ENCODE measurements around the gene HRH4.

Gene HRH4

GRCh38 chr18:24427484-24427883 lies 33.0 kb upstream of the HRH4 start:
- Histone ChIP-seq H2BK120ac (ENCODE audit: low read depth, low read length) (no peak overlapping the region), H4K91ac (ENCODE audit: low read depth, low read length, poor library complexity) (no peak overlapping the region), H3K4me1 (ENCODE audit: control insufficient read depth in 2 of 2, insufficient read depth in 1 of 2, low read depth in 1 of 2, low read length in 2 of 2) (no peaks in the 10 kb centered on the region), H3K18ac (ENCODE audit: low read length) (no peak overlapping the region), H3K9ac (ENCODE audit: low read depth, low read length, poor library complexity) (no peak overlapping the region), H3K23ac (ENCODE audit: low read depth, low read length, poor library complexity) (no peak overlapping the region), H3K4me2 (ENCODE audit: insufficient read depth, low read length, poor library complexity, severe bottlenecking) (peak overlapping the region; percentile 67), H2BK15ac (ENCODE audit: low read length) (no peak overlapping the region), H3K14ac (ENCODE audit: low read length) (no peak overlapping the region), H3K9me3 (replicated peaks in 1 of 2; ENCODE audit: control insufficient read depth in 2 of 2, insufficient read depth in 1 of 2, low read depth in 1 of 2, low read length in 2 of 2) (no peaks in the 10 kb centered on the region), H3K27me3 (ENCODE audit: control insufficient read depth in 3 of 3, insufficient read depth in 3 of 3, low read depth in 1 of 3, low read length in 3 of 3) (peaks cover 0 to 12% (median 0%) of the 10 kb centered on the region in 3 experiments), H4K8ac (ENCODE audit: low read depth, low read length) (no peak overlapping the region), H3K27ac (replicated peaks; ENCODE audit: low read length) (no peak overlapping the region), H2BK5ac (ENCODE audit: low read length) (no peak overlapping the region), H3K4ac (ENCODE audit: low read length) (no peak overlapping the region), H2AK5ac (ENCODE audit: low read depth, low read length) (no peak overlapping the region), H3K79me1 (ENCODE audit: low read depth, low read length) (no peaks in the 10 kb centered on the region), H2BK12ac (ENCODE audit: low read length) (no peak overlapping the region), H3K4me3 (ENCODE audit: low read length in 2 of 2) (peak overlapping the region; percentile 53 to 75), H3K36me3 (replicated peaks in 1 of 2; ENCODE audit: control insufficient read depth in 2 of 2, insufficient read depth in 2 of 2, low read length in 2 of 2) (peaks cover 4 to 36% of the 10 kb centered on the region in 2 donors), H2AFZ (ENCODE audit: low read length) (peak overlapping the region; percentile 91)
- WGBS, 2 donors (ENCODE audit: extremely low coverage in 2 of 2, insufficient read length in 2 of 2, insufficient replicate concordance in 1 of 2), result no CpG with 5 or more reads among the region's 3 CpGs
- DNase-seq (ENCODE audit: low spot score), result no peak

GRCh38 chr18:24428709-24429108 lies 31.7 kb upstream of the HRH4 start:
- peaks cover 6 to 41% of the 10 kb centered on the region in 2 donors for H3K36me3 ChIP-seq (replicated peaks in 1 of 2; ENCODE audit: control insufficient read depth in 2 of 2, insufficient read depth in 2 of 2, low read length in 2 of 2)
- H2BK120ac ChIP-seq (ENCODE audit: low read depth, low read length), result no peak overlapping the region
- H2BK12ac ChIP-seq (ENCODE audit: low read length), result no peak overlapping the region
- no peak overlapping the region for H3K14ac ChIP-seq (ENCODE audit: low read length)
- no peak overlapping the region for H2AFZ ChIP-seq (ENCODE audit: low read length)
- no peak overlapping the region for H4K91ac ChIP-seq (ENCODE audit: low read depth, low read length, poor library complexity)
- H3K27me3 ChIP-seq (ENCODE audit: control insufficient read depth in 3 of 3, insufficient read depth in 3 of 3, low read depth in 1 of 3, low read length in 3 of 3), result peaks cover 0 to 2% (median 0%) of the 10 kb centered on the region in 3 experiments
- H2BK5ac ChIP-seq (ENCODE audit: low read length), result no peak overlapping the region
- H4K8ac ChIP-seq (ENCODE audit: low read depth, low read length), result no peak overlapping the region
- DNase-seq (ENCODE audit: low spot score), result no peak
- H3K4me1 ChIP-seq (ENCODE audit: control insufficient read depth in 2 of 2, insufficient read depth in 1 of 2, low read depth in 1 of 2, low read length in 2 of 2), result no peaks in the 10 kb centered on the region
- H3K4me2 ChIP-seq (ENCODE audit: insufficient read depth, low read length, poor library complexity, severe bottlenecking), result no peak overlapping the region
- no peak overlapping the region for H2BK15ac ChIP-seq (ENCODE audit: low read length)
- no CpG with 5 or more reads among the region's 3 CpGs for WGBS, 2 donors (ENCODE audit: extremely low coverage in 2 of 2, insufficient read length in 2 of 2, insufficient replicate concordance in 1 of 2)
- no peak overlapping the region for H2AK5ac ChIP-seq (ENCODE audit: low read depth, low read length)
- no peaks in the 10 kb centered on the region for H3K79me1 ChIP-seq (ENCODE audit: low read depth, low read length)
- no peak overlapping the region for H3K27ac ChIP-seq (replicated peaks; ENCODE audit: low read length)
- H3K23ac ChIP-seq (ENCODE audit: low read depth, low read length, poor library complexity), result no peak overlapping the region
- no peaks in the 10 kb centered on the region for H3K9me3 ChIP-seq (replicated peaks in 1 of 2; ENCODE audit: control insufficient read depth in 2 of 2, insufficient read depth in 1 of 2, low read depth in 1 of 2, low read length in 2 of 2)
- no peak overlapping the region for H3K4ac ChIP-seq (ENCODE audit: low read length)
- no peak overlapping the region for H3K18ac ChIP-seq (ENCODE audit: low read length)
- H3K9ac ChIP-seq (ENCODE audit: low read depth, low read length, poor library complexity), result no peak overlapping the region
- H3K4me3 ChIP-seq (ENCODE audit: low read length in 2 of 2), result no peak overlapping the region

GRCh38 chr18:24429188-24429587 lies 31.2 kb upstream of the HRH4 start:
- Histone ChIP-seq H3K79me1 (ENCODE audit: low read depth, low read length) (no peaks in the 10 kb centered on the region), H4K91ac (ENCODE audit: low read depth, low read length, poor library complexity) (no peak overlapping the region), H3K23ac (ENCODE audit: low read depth, low read length, poor library complexity) (no peak overlapping the region), H3K18ac (ENCODE audit: low read length) (no peak overlapping the region), H3K4me2 (ENCODE audit: insufficient read depth, low read length, poor library complexity, severe bottlenecking) (no peak overlapping the region), H3K27ac (replicated peaks; ENCODE audit: low read length) (no peak overlapping the region), H2BK12ac (ENCODE audit: low read length) (no peak overlapping the region), H3K9me3 (replicated peaks in 1 of 2; ENCODE audit: control insufficient read depth in 2 of 2, insufficient read depth in 1 of 2, low read depth in 1 of 2, low read length in 2 of 2) (no peaks in the 10 kb centered on the region), H3K4me1 (ENCODE audit: control insufficient read depth in 2 of 2, insufficient read depth in 1 of 2, low read depth in 1 of 2, low read length in 2 of 2) (no peaks in the 10 kb centered on the region), H3K36me3 (replicated peaks in 1 of 2; ENCODE audit: control insufficient read depth in 2 of 2, insufficient read depth in 2 of 2, low read length in 2 of 2) (peaks cover 6 to 44% of the 10 kb centered on the region in 2 donors), H2BK120ac (ENCODE audit: low read depth, low read length) (no peak overlapping the region), H3K14ac (ENCODE audit: low read length) (no peak overlapping the region), H2BK5ac (ENCODE audit: low read length) (no peak overlapping the region), H2AFZ (ENCODE audit: low read length) (no peak overlapping the region), H3K9ac (ENCODE audit: low read depth, low read length, poor library complexity) (no peak overlapping the region), H2AK5ac (ENCODE audit: low read depth, low read length) (no peak overlapping the region), H3K4me3 (ENCODE audit: low read length in 2 of 2) (no peak overlapping the region), H3K4ac (ENCODE audit: low read length) (no peak overlapping the region), H3K27me3 (ENCODE audit: control insufficient read depth in 3 of 3, insufficient read depth in 3 of 3, low read depth in 1 of 3, low read length in 3 of 3) (no peaks in the 10 kb centered on the region), H4K8ac (ENCODE audit: low read depth, low read length) (no peak overlapping the region), H2BK15ac (ENCODE audit: low read length) (no peak overlapping the region)
- WGBS, 2 donors (ENCODE audit: extremely low coverage in 2 of 2, insufficient read length in 2 of 2, insufficient replicate concordance in 1 of 2), result no CpG with 5 or more reads among the region's 4 CpGs
- no peak for DNase-seq (ENCODE audit: low spot score)

GRCh38 chr18:24432618-24433017 lies 27.8 kb upstream of the HRH4 start:
- no peak overlapping the region for H3K4me3 ChIP-seq (ENCODE audit: low read length in 2 of 2)
- no peaks in the 10 kb centered on the region for H3K79me1 ChIP-seq (ENCODE audit: low read depth, low read length)
- no peak for DNase-seq (ENCODE audit: low spot score)
- no peak overlapping the region for H4K8ac ChIP-seq (ENCODE audit: low read depth, low read length)
- no peak overlapping the region for H3K18ac ChIP-seq (ENCODE audit: low read length)
- no peak overlapping the region for H3K23ac ChIP-seq (ENCODE audit: low read depth, low read length, poor library complexity)
- peaks cover 6 to 68% of the 10 kb centered on the region in 2 donors for H3K36me3 ChIP-seq (replicated peaks in 1 of 2; ENCODE audit: control insufficient read depth in 2 of 2, insufficient read depth in 2 of 2, low read length in 2 of 2)
- H2AFZ ChIP-seq (ENCODE audit: low read length), result no peak overlapping the region
- WGBS, 2 donors (ENCODE audit: extremely low coverage in 2 of 2, insufficient read length in 2 of 2, insufficient replicate concordance in 1 of 2), result no CpG with 5 or more reads among the region's 3 CpGs
- no peak overlapping the region for H2BK120ac ChIP-seq (ENCODE audit: low read depth, low read length)
- H4K91ac ChIP-seq (ENCODE audit: low read depth, low read length, poor library complexity), result no peak overlapping the region
- H3K4me2 ChIP-seq (ENCODE audit: insufficient read depth, low read length, poor library complexity, severe bottlenecking), result no peak overlapping the region
- H3K4ac ChIP-seq (ENCODE audit: low read length), result no peak overlapping the region
- no peaks in the 10 kb centered on the region for H3K9me3 ChIP-seq (replicated peaks in 1 of 2; ENCODE audit: control insufficient read depth in 2 of 2, insufficient read depth in 1 of 2, low read depth in 1 of 2, low read length in 2 of 2)
- no peak overlapping the region for H3K9ac ChIP-seq (ENCODE audit: low read depth, low read length, poor library complexity)
- no peak overlapping the region for H2BK12ac ChIP-seq (ENCODE audit: low read length)
- no peak overlapping the region for H2BK5ac ChIP-seq (ENCODE audit: low read length)
- no peak overlapping the region for H2BK15ac ChIP-seq (ENCODE audit: low read length)
- no peaks in the 10 kb centered on the region for H3K27me3 ChIP-seq (ENCODE audit: control insufficient read depth in 3 of 3, insufficient read depth in 3 of 3, low read depth in 1 of 3, low read length in 3 of 3)
- H2AK5ac ChIP-seq (ENCODE audit: low read depth, low read length), result no peak overlapping the region
- no peaks in the 10 kb centered on the region for H3K4me1 ChIP-seq (ENCODE audit: control insufficient read depth in 2 of 2, insufficient read depth in 1 of 2, low read depth in 1 of 2, low read length in 2 of 2)
- H3K14ac ChIP-seq (ENCODE audit: low read length), result no peak overlapping the region
- no peak overlapping the region for H3K27ac ChIP-seq (replicated peaks; ENCODE audit: low read length)

Measured in neuronal stem cell (in vitro differentiated cells).